ENCODE measurements around the gene MYO5B.

Gene MYO5B

DNA sequence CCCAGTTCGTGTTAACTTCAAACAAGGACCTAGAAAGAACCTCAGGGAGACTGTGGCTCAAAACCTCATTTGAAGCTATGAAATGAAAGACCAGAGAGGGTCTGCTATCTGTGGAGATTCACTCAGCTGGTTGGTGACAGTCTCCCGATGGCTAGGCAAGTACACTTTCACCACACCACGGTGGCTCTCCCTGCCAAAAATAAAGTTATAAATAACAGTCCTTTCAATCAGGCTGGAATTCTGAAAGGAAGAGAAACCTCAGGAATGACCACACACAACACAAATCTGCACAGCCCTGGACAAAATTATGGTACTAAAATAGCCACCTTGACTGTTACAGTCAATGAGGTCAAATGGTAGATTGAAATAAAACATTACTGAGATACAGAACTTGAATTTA, 221.4 kb downstream of the MYO5B start:
- H3K4me3 ChIP-seq (ENCODE audit: low read depth, low read length): no peak overlapping the region

DNA sequence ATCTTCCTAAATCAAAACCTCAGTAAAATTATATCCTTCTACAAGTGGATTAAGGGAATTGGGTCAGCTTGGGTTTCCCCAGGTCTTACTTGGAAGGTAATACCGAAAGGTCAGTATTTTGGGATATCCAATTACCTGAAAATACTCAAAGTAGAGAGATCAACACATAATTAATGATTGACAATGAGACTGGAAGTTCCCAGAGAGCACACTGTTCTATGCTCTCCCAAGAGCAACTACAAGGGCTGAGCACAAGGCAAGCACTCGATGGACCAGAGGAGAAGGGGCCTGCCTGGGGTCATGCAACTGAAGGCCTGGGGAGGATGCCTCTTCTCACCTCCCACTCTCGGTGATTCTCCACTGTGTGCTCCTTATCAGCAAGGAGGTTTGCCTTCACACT, 222.4 kb downstream of the MYO5B start:
- H3K4me3 ChIP-seq (ENCODE audit: low read depth, low read length): no peak overlapping the region

DNA sequence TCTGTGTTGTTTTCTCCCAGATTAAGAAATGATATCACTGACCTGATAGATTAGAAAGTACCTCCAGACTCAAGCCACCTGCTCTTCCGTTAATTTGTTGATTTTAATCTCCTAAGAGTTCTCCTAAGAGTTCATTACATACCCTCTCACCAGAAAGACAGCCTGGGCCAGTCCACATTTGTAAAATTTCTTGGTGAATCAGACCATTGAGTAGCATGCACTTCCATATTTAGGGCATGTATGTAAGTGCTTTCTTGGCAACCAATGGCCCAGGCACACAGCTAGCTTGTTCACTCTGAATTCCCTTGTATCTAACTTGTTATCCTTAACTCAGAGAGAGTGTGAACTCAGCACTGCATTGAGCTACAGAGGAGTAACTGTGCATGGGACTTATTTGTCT, 223.5 kb downstream of the MYO5B start:
- H3K4me3 ChIP-seq (ENCODE audit: low read depth, low read length): no peak overlapping the region

DNA sequence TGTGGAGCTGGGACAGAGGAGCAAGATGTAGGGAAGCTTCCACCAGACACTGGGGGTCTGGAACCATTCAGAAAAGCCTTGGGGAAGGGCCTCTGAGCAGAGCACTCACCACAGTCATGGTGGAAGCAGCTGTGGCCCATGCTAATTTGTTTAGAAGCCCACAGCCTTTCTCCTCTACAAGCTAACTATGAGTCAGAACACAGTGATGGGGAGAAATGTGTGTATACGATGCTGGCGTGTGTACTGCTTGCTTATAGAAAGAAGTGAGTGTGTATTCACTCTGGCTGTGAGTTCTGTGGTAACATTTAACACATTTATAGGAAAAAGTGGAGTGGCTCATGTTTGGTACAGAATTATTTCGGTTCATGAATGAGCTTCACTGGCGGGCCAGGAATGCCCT, 224.6 kb downstream of the MYO5B start:
- H3K4me3 ChIP-seq (ENCODE audit: low read depth, low read length): no peak overlapping the region

DNA sequence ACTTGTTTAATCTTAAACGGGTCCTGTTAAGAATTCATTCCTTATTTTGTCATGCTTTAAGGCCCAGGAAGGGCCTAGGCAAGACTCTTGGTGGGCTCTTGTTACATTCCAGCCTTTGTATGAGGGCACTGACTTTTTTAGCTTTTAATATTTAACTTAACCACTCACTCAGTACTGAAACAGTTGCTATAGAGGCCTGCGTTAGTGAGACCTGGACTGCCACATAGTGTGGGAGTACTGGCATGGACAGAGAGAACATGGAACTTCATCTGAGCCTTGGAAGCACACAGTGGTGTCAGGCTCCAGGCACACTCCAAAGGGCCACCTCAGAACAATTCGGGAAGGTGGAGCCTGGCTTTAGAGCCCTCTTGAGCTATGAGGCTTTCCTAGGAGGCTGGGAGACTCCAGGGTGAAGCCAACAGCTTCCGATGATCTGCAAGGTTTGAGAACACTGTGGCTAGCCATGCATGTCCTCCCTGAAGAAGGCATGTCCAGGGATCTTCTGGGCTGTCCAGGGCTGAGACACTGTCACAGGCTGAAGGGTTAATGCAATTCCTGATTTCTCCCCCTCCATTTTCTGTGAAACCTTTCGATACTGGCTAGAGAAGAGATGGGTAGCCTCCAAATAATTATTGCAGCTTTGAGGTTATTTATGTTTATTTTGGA, 226.2 kb downstream of the MYO5B start:
- H3K4me3 ChIP-seq (ENCODE audit: low read depth, low read length): no peak overlapping the region

DNA sequence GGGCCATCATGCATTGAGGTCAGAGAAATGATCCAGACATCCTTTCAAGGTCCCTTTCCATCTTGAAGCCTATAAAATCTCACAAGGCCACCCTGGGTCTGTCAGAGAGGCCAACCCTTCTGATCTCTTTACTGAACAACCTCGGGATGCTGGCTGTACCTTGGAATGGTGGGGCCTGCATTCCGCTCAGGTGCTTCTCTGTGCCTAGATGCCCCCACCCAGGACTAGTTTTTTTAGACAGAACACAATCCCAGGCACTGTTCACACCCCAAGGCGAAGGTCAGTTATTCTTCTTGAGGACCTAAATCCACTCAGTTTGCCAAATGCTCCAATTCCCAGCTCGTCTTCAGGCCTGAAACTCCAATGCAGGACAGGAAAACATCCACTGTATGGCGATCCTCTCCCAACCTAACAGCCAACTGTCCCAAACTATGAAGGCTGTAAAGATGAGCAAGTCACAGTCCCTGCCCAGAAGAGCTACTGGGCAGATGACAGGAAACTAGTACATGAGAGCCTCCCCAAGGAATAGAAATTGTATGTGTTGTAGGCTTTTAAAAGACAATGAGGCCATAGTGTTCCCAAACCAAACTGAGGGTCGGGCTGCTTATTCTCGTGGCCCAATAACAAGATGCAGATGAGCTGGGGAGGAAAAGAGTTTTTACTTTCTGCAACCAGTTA, 227.2 kb downstream of the MYO5B start:
- H3K4me3 ChIP-seq (ENCODE audit: low read depth, low read length): no peak overlapping the region

DNA sequence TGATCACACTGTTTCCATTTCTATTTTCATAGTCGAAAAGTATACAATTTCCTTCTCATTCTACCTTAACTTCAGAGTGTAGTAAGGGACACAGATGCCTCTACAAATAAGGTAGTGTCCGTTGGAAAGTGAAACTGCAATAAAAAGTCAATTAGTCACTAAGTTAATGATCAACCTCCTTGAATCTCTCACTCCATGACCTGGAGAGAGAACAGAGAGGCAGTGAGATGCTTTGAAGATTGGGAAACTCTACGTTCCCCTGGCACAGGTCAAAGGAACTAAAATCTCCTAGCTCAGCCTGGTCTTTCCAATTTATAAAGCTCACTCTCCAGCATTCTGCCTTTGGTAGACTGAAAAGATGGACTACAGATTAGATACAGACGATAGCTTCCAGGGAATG, 227.8 kb downstream of the MYO5B start:
- H3K4me3 ChIP-seq (ENCODE audit: low read depth, low read length): no peak overlapping the region

DNA sequence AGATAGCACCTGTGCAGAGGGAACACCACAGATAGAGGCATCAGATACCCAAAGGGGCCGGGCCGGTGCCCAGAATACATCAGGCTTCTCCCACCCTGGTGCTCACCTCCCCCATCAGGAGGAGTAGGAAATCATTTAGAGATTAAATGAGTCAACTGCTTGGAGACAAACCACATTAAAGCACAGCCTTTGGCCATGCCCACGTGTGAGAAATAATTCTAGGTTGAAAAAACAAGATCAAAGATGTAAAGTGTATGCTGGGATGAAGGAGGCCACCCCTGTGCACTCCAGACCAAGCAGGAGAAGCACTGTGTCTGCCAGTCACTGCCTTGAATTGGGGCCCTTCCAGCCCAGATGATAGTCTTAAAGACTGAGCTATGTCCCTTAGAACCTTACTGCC, 228.9 kb downstream of the MYO5B start:
- H3K4me3 ChIP-seq (ENCODE audit: low read depth, low read length): no peak overlapping the region

DNA sequence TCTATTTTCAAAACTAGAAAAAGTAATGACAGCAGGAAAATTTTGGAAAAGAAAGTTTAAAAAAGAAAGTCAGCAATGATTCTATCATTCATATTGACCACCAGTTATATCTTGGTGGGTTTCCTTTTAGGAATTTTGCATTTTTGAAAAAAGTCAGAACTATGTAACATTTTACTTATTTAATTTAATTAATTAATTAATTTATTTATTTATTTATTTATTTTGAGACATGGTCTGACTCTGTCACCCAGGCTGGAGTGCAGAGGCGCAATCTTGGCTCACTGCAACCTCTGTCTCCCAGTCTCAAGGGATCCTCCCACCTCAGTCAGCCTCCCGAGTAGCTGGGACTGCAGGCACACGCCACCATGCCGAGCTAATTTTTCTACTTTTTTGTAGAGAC, 231.7 kb downstream of the MYO5B start:
- H3K4me3 ChIP-seq (ENCODE audit: low read depth, low read length): no peak overlapping the region

DNA sequence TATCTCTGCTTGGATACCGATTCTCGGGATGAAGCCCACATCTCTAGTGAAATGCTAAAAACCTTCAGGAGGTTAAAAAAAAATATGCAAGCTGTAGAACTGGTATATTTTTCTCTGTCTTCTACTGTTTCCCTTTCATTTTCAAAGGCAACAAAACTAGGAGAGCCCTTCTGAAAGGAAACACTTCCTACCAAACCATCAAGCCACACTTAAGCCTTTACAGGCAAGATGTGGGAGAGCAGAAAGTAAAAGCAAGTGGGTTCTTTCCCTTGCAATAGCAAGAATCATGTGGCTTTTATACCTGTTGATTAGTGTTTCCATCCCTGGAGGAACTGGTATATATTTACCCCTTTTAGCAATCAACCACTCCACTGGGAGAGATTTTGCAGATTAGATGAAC, 233.7 kb downstream of the MYO5B start:
- H3K4me3 ChIP-seq (ENCODE audit: low read depth, low read length): no peak overlapping the region

DNA sequence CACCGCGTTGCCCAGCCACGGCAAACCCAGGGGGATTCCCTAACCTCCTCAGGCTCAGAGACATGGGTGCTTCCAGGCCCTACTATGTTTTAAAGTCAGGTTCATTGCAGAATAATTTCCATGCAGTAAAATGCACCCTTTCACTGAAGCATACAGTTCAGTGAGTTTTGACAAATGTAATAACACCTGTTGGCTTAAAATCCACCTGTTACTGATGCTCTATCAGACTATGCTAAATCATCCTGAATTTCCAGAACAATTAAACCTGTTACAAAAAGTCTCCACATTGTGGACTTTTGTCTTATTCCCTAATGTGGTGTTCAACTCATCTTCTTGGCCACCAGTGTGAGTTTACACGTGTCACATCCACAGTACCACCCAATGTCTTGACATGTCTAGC, 234.6 kb downstream of the MYO5B start:
- no peak overlapping the region for H3K4me3 ChIP-seq (ENCODE audit: low read depth, low read length)

DNA sequence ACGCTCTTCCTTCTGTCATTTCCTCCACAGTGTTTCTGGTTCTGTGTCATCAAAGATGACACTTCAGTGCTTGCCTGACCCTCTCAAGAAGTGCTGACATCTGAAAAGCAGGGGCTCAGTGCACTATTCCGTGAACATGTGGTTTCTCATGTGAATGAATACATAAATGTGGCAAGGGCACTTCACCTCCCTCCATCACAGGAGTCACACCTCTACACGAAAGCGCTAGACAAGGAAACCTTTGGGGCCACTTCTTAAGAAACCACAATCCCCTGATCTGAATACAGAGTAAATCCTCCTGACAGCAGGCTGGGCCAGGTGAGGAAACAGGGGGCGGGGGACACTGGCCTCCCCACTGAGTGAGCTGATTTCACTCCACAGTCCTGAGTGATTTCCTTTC, 235.8 kb downstream of the MYO5B start:
- H3K4me3 ChIP-seq (ENCODE audit: low read depth, low read length): no peak overlapping the region

DNA sequence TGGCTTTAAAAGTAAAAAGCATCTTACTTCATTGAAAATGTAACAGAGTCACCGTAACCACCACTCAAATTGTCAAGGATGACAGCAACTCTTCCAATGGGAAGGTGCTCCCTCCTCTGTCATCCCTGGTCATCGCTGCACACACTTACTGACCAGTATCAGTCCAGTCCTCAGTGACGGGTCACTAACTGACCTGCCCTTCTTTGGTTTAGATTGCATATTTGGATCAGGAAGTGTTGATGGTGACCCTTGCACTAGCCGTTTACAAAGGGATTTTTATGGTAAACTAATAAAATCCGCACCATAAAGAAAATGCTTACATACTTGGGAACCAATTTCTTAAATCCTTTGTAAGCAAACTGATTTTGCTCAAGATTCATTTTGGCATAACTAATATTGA, 239.7 kb downstream of the MYO5B start:
- H3K4me3 ChIP-seq (ENCODE audit: low read depth, low read length): no peak overlapping the region

DNA sequence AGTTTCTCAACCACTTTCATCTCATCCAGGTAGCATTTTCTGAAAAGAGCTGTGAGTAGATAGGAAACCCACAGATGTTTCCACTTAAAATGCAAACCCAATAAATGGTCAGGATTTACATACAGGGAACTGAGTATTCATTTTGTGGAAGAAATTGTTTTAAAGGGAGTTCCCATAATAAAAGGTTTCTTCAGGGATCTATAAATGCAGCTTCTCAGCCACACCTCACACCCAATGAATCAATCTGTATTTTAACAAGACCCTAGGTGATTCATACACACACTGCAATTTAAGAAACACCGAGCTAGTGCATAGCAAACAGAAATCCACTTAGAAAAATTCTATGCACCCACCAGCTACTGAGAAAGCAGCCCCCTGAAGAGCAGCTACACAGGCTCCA, 241.6 kb downstream of the MYO5B start:
- H3K4me3 ChIP-seq (ENCODE audit: low read depth, low read length): no peak overlapping the region

DNA sequence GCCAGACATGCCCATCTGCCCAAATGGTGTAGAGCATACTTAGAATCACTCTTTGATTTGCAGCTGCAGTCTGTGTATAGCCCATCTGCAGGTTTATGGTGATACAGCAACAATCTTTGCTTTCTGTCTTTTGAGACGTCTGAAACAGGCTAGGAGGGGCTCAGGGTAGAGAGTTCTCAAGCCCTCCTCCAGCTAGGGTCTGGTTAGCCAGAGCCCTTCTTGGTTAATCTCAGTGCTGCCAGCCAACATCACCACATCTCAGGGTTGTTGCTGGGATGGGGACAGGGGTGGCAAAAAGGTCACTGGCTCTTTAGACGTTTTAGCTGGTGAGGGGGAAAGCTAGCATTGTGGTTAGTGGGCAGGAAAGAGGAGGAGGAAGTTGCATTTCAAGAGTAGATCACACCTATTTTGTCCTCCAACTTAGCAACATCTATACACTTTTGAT, 245.0 kb downstream of the MYO5B start:
- H3K4me3 ChIP-seq (ENCODE audit: low read depth, low read length): no peak overlapping the region

DNA sequence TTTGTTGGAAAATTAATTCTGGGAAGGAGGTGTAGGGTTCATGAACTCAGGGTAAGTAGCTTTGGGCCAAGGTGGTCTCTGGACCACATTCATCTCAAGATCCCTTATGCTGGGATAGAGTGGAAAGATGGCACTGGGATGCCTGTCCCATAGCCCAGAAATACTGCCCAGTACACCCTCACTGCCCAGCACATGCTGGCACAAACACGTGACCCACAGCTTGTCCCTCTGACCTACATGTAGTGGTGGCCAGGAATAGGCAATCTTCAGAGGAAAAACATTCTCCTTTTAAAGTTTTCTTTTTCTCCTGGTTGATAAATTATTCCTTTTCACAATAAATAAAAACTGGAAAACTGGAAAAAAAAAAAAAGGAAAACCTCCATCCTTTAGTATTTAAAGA, 246.0 kb downstream of the MYO5B start:
- no peak overlapping the region for H3K4me3 ChIP-seq (ENCODE audit: low read depth, low read length)

DNA sequence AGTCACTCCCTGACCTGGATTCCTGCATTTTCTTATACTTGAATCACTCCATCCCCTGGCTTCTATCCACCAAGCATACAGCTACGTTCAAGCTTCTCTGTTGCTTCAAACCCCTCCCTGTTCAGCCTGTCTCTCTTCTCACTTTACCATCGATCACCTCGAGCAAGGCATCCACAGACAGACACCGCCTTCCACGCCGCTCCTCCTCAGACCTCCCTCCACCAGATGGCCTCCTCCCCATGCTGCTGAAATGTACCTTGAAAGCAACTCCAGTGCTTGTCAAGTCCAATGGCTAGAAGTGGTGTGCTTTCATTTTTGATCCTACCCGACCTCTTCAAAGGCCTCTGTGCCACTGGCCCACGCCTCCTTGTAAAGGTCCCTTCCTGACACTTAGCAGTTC, 250.3 kb downstream of the MYO5B start:
- H3K4me3 ChIP-seq (ENCODE audit: low read depth, low read length): no peak overlapping the region

DNA sequence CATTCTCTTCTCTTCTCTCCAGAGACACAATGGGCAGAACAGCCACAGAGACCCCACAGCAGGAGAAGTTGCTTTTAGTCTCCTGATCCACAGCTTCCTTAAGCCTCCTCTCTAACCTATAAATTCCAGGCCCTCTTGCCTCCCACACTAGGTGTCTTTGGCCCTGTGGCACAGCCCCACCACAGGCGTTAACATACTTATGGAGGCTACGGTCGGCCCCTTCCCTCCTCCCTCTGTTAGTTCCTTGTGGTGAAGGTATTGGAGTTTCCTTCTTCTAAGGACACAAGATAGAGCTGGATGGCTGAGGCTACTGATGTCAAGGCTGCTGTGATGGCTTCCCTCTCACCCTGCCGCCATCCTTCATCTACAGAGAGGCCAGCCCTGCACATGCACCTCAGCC, 258.1 kb downstream of the MYO5B start:
- H3K4me3 ChIP-seq (ENCODE audit: low read depth, low read length): no peak overlapping the region

DNA sequence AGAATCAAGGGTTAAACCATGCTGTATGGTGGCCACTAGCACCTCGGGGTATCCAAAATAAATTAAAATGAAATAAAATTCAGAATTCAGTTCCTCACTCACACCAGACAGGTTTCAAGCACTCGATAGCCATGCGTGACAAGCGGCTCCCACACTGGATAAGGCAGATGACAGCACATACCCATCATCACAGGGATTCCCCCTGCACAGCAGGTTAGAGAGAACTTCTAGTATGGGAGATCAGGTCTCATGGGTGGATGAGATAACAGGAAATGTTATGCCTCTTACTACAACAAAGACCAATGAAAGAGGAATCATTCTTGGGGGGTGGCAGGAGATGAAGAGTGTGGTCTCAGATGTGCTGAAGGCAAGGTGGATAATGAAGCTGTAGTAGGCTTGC, 259.7 kb downstream of the MYO5B start:
- H3K4me3 ChIP-seq (ENCODE audit: low read depth, low read length): no peak overlapping the region

DNA sequence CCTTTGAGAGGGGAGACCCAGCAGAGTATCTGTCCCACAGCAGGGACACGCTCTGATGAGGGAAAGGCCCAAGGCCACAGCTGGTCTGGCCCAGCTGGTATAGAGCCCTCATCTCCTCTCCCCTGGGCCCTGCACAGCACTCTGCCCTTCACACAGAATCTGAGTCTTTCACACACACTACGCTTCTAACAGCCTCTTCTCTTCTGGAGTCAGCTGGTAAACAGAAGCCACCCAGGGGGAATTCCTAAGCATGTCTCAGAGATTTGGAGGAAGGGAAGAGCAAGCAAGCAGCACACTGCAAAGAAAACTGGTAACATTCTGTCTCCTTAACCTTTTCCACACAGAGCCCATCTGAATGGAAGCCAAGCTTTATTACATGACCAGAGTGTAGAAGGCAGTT, 260.5 kb downstream of the MYO5B start:
- H3K4me3 ChIP-seq (ENCODE audit: low read depth, low read length): no peak overlapping the region

DNA sequence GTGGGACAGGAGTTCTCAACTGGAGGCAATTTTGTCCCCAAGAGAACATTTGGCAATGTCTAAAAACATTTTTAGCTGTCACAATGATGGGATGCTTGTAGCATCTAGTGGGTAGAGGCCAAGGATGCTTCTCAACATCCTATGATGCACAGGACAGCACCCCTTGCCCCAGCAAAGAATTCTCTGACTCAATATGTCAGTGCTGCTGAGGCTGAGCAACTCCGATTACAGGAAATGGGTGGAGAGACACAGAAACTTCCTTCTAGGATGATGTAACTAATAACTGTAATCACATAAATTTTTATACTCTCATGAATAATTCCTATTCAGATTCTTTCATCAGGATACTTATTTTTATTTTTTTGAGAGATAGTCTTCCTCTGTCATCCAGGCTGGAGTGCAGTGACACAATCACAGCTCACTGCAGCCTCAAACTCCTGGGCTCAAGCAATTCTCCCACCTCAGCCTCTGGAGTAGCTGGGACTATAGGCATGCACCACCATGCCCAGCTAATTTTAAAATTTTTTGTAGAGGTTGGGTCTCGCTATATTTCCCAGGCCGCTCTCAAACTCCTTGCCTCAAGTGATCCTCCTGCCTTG, 261.3 kb downstream of the MYO5B start:
- no peak overlapping the region for H3K4me3 ChIP-seq (ENCODE audit: low read depth, low read length)

DNA sequence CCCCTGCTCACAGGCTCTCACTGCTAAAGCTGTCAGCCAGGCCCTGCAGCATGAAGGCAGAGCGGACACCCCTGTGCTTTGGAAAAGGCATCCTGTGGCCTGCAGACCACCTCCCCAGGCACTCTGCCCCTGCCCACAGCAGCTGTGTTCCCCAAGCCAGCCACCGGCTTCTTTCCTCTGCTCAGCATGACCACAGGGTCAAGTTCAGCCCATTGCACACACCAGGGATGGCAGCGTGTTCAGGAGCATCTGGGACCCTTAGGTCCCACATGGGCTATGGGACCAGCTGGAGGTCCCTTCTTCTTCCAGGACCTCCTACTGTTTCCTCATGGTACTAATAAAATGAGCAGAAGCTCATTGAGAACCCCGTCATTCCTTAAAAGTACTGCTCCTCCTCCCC, 263.2 kb downstream of the MYO5B start:
- no peak overlapping the region for H3K4me3 ChIP-seq (ENCODE audit: low read depth, low read length)

DNA sequence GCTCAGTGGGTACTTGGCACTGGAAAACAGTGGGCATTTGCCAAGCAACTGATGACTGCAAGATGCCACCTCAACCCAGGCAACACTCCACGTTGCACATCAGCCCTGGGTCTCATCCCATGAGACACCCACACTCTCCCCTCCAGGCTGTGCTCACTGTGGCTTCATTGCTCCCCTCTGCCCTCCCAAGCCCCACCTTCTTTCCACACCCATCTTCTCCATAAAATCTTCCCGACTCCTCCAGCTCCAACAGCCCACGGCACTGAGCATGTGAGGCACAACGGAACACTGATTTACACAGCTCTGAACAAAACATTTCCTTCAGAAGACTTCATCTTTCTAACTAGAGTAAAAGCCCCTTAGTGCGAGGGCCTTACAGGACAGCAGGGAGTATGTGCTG, 263.8 kb downstream of the MYO5B start:
- H3K4me3 ChIP-seq (ENCODE audit: low read depth, low read length): no peak overlapping the region

All from iPS-11a (cell line).